MM.1S (cell line): Measurements from ENCODE around the gene DDN.

Experiments used
- DNase-seq: peaks from one replicate; pipeline ENCODE4 v3.0.0-alpha.2; 2015
- H2AFZ ChIP-seq: fragments of 300-600 bp; sonication (generic); 2 replicates; pipeline ENCODE4 v1.6.0; 2016; ENCODE audit warnings: antibody characterized with exemption, low read length
- H3F3A ChIP-seq: fragments of 300-600 bp; sonication (generic); 2 replicates; pipeline ENCODE4 v1.6.1; 2016; ENCODE audit warnings: mild to moderate bottlenecking, antibody characterized with exemption, low read length, moderate library complexity, mixed read lengths; ENCODE audit not compliant: insufficient read depth
- H3K27ac ChIP-seq: fragments of 300-600 bp; sonication (generic); 2 replicates; pipeline ENCODE4 v1.5.1; 2016; ENCODE audit warnings: mild to moderate bottlenecking, low read length
- H3K27me3 ChIP-seq: fragments of 300-600 bp; sonication (generic); replicated peaks from 2 replicates; pipeline ENCODE4 v1.6.0; 2016; ENCODE audit warnings: low read length; ENCODE audit not compliant: insufficient read depth
- H3K36me3 ChIP-seq: fragments of 300-600 bp; sonication (generic); replicated peaks from 2 replicates; pipeline ENCODE4 v1.6.1; 2016; ENCODE audit warnings: mild to moderate bottlenecking, low read length, mixed read lengths; ENCODE audit not compliant: insufficient read depth
- H3K4me1 ChIP-seq: fragments of 300-600 bp; sonication (generic); 2 replicates; pipeline ENCODE4 v1.6.1; 2016; ENCODE audit warnings: low read length, mixed read lengths
- H3K4me2 ChIP-seq: fragments of 300-600 bp; sonication (generic); 2 replicates; pipeline ENCODE4 v1.6.0; 2016; ENCODE audit warnings: low read depth, low read length
- H3K4me3 ChIP-seq: fragments of 300-600 bp; sonication (generic); 2 replicates; pipeline ENCODE4 v1.5.1; 2016; ENCODE audit warnings: low read length, mixed read lengths
- H3K79me2 ChIP-seq: fragments of 300-600 bp; sonication (generic); 2 replicates; pipeline ENCODE4 v1.6.1; 2016; ENCODE audit warnings: mixed run types, low read length, mixed read lengths
- H3K9ac ChIP-seq: fragments of 300-600 bp; sonication (generic); 2 replicates; pipeline ENCODE4 v1.6.1; 2016; ENCODE audit warnings: low read length, mixed read lengths
- H3K9me2 ChIP-seq: fragments of 300-600 bp; sonication (generic); replicated peaks from 2 replicates; pipeline ENCODE4 v1.6.1; 2016; ENCODE audit warnings: mild to moderate bottlenecking, low read length, mixed read lengths; ENCODE audit not compliant: insufficient read depth
- H3K9me3 ChIP-seq: fragments of 300-600 bp; sonication (generic); replicated peaks from 2 replicates; pipeline ENCODE4 v1.6.1; 2016; ENCODE audit warnings: mild to moderate bottlenecking, low read length, mixed read lengths; ENCODE audit not compliant: insufficient read depth
- H4K20me1 ChIP-seq: fragments of 300-600 bp; sonication (generic); 2 replicates; pipeline ENCODE4 v1.6.1; 2016; ENCODE audit warnings: mild to moderate bottlenecking, low read length, moderate library complexity, mixed read lengths; ENCODE audit not compliant: insufficient read depth
- CTCF ChIP-seq: fragments of 300-600 bp; sonication (generic); IDR thresholded peaks from 2 replicates; pipeline ENCODE4 v1.5.1; 2016; ENCODE audit warnings: antibody characterized with exemption, low read length, mixed read lengths
- EZH2 ChIP-seq: fragments of 300-600 bp; sonication (generic); optimal IDR thresholded peaks from 2 replicates; pipeline ENCODE3; 2017; ENCODE audit warnings: low read depth, mild to moderate bottlenecking, antibody characterized with exemption, low read length, mixed read lengths
- EZH2phosphoT487 ChIP-seq: fragments of 300-600 bp; sonication (generic); IDR thresholded peaks from 2 replicates; pipeline ENCODE4 v1.6.1; 2018; ENCODE audit warnings: antibody characterized with exemption, low read length

The DDN gene

GRCh38 chr12:48980389-48980952 lies 18.7 kb downstream of the DDN start:
- Histone ChIP-seq H4K20me1 (no peaks in the 10 kb centered on the region), H3K27me3 (peaks cover 93% of the 10 kb centered on the region), H3K9ac (no peak overlapping the region), H3K27ac (no peak overlapping the region), H3K4me2 (peak overlapping the region; percentile 89), H3K36me3 (no peaks in the 10 kb centered on the region), H3K9me2 (no peaks in the 10 kb centered on the region), H3K4me1 (peaks cover 41% of the 10 kb centered on the region), H2AFZ (peak overlapping the region; percentile 46; the same call in 1 of the 2 replicates), H3F3A (no peaks in the 10 kb centered on the region), H3K4me3 (peak overlapping the region; percentile 52), H3K79me2 (no peaks in the 10 kb centered on the region), H3K9me3 (no peaks in the 10 kb centered on the region)
- TF ChIP-seq EZH2 (no peak), EZH2phosphoT487 (no peak), CTCF (no peak)
- no peak for DNase-seq

- Histone ChIP-seq H4K20me1 (no peaks in the 10 kb centered on the region), H3K9me2 (no peaks in the 10 kb centered on the region), H3K4me1 (peaks cover 41% of the 10 kb centered on the region), H3K9me3 (no peaks in the 10 kb centered on the region), H3K9ac (no peak overlapping the region), H3K4me3 (peak overlapping the region; percentile 52), H3K27ac (no peak overlapping the region), H3F3A (no peaks in the 10 kb centered on the region), H3K79me2 (no peaks in the 10 kb centered on the region), H3K36me3 (no peaks in the 10 kb centered on the region), H3K4me2 (peak overlapping the region; percentile 89), H3K27me3 (peaks cover 93% of the 10 kb centered on the region), H2AFZ (peak overlapping the region; percentile 46)
- TF ChIP-seq CTCF: no peak
- no peak for TF ChIP-seq EZH2phosphoT487
- no peak for TF ChIP-seq EZH2
- DNase-seq: no peak
Observed at GRCh38 chr12:48979602-48980388, 19.4 kb downstream of the DDN start.

- Histone ChIP-seq H3F3A (no peaks in the 10 kb centered on the region), H3K9me3 (no peaks in the 10 kb centered on the region), H3K36me3 (no peaks in the 10 kb centered on the region), H2AFZ (peak overlapping the region; percentile 46; the same call in 1 of the 2 replicates), H3K27me3 (peaks cover 93% of the 10 kb centered on the region), H3K79me2 (no peaks in the 10 kb centered on the region), H3K4me3 (peak overlapping the region; percentile 52), H4K20me1 (no peaks in the 10 kb centered on the region), H3K9me2 (no peaks in the 10 kb centered on the region), H3K27ac (no peak overlapping the region), H3K9ac (no peak overlapping the region), H3K4me1 (peaks cover 41% of the 10 kb centered on the region), H3K4me2 (peak overlapping the region; percentile 89)
- no peak for DNase-seq
- TF ChIP-seq CTCF (no peak), EZH2 (peak; percentile 57)
Observed at GRCh38 chr12:48978741-48979601, 20.2 kb downstream of the DDN start.
